ENCODE measurements around the gene SON. TPM values are rescaled to one million over a fixed set of nuclear protein-coding genes. Genes with fewer than 3 reads are reported as not detected.

The SON gene
- total RNA-seq, 2 experiments from 2014 or later, result 420 to 438 TPM

DNA sequence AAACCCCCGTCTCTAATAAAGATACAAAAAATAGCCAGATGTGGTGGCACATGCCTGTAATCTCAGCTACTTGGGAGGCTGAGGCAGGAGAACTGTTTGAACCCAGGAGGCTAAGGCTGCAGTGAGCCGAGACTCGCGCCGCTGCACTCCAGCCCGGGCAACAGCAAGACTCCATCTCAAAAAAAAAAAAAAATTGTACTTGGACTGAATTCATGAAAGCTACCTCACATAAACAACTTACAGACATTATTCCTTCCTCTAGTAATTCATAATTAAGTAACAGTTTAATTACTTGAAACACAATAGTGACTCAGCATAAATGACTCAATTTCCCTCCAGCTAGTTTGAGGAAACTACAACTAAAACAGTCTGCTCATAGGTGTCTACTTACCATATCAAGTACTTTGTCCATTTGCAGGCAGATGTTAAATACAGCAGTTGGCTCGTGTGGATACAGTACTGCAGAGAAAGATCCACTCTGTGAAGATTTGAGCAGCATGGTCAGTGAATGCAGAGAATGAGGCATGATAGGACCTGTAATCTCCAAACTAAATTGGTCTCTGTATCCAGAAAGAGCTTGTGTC lies 36.2 kb downstream of the SON start:
- H3K27ac Mint-ChIP-seq, result peak overlapping the region; percentile 24
- intact Hi-C loops (cut with DNase I, micrococcal nuclease), result no loop called here
- Histone ChIP-seq H3K4me1 (ENCODE audit: insufficient read depth, low read length) (no peaks in the 10 kb centered on the region), H3K27me3 (ENCODE audit: control insufficient read depth in 1 of 2, insufficient read depth in 2 of 2, low read length in 2 of 2) (no peaks in the 10 kb centered on the region), H3K36me3 (ENCODE audit: insufficient read depth, low read length) (peaks cover 41% of the 10 kb centered on the region), H3K9me3 (ENCODE audit: control insufficient read depth in 1 of 2, insufficient read depth in 1 of 2, low read length in 2 of 2) (no peaks in the 10 kb centered on the region), H3K27ac (ENCODE audit: low read depth in 1 of 2, low read length in 2 of 2) (no peak overlapping the region), H3K4me3 (ENCODE audit: low read length) (no peak overlapping the region)
- ATAC-seq (ENCODE audit: poor library complexity) (no peak), DNase-seq (no peak)
- CTCF ChIA-PET, result no interaction called here
- POLR2A ChIA-PET, result interaction anchor here (1.6 kb wide), 1 partner anchor 9 kb away, joined by 9 read pairs; the partner anchor contains the start of gene DONSON
- no peaks in the 10 kb centered on the region for H3K27me3 Mint-ChIP-seq
- H3K4me3 Mint-ChIP-seq, result no peak overlapping the region
- H3K4me1 Mint-ChIP-seq (ENCODE audit: low read depth), result no peaks in the 10 kb centered on the region
- TF ChIP-seq, protein P1, sequence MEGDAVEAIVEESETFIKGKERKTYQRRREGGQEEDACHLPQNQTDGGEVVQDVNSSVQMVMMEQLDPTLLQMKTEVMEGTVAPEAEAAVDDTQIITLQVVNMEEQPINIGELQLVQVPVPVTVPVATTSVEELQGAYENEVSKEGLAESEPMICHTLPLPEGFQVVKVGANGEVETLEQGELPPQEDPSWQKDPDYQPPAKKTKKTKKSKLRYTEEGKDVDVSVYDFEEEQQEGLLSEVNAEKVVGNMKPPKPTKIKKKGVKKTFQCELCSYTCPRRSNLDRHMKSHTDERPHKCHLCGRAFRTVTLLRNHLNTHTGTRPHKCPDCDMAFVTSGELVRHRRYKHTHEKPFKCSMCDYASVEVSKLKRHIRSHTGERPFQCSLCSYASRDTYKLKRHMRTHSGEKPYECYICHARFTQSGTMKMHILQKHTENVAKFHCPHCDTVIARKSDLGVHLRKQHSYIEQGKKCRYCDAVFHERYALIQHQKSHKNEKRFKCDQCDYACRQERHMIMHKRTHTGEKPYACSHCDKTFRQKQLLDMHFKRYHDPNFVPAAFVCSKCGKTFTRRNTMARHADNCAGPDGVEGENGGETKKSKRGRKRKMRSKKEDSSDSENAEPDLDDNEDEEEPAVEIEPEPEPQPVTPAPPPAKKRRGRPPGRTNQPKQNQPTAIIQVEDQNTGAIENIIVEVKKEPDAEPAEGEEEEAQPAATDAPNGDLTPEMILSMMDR (IDR thresholded peaks at IDR 0.05), result no peak
- peaks cover 34% of the 10 kb centered on the region for H3K36me3 Mint-ChIP-seq (ENCODE audit: low read depth)
- H3K9me3 Mint-ChIP-seq, result no peaks in the 10 kb centered on the region

DNA sequence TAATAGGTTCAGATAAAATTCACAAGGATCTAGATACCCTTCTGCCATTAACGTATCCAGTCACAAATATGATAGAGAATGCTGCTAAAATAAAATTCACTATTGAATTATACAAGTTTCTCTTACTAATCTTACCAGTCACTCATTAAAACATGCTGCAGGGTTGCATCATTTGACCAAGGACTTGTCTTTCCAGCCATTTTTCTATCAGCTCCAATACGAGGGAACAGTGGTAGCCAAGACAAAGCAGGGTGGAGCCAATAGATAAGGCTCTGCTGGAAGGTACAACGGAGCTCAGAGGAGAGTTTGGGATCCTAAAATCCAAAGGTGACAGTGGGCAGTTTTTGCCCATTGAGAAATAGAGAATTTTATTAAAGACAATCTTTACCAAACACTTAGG lies 41.6 kb downstream of the SON start:
- CTCF ChIA-PET, result interaction anchor here (1.0 to 1.3 kb wide), 2 partner anchors 21 to 25 kb away, joined by 3 to 5 read pairs; no protein-coding TSS in a partner anchor
- POLR2A ChIA-PET, result no interaction called here

DNA sequence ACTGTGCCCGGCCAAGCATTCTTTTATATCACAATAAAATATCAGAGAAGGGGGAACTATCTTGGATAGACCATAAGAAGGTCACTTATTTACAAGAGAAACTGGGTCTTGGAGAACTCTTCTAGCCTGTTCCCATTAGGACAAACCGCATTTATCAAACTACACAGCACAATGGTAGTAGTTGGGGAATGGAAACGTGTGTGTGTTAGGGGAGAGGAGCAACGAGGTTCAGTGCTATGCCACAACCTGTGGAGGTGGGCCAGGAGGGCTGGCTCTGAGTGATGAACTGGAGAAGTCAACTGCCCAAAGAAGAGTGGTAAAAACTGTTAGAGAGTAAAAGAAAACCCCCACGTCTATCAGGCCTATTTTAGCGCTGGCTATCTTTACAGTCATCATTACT lies 44.1 kb downstream of the SON start:
- no peak for DNase-seq
- H3K27ac Mint-ChIP-seq, result no peak overlapping the region
- ChIA-PET CTCF (no interaction called here), POLR2A (interaction anchor here (1.2 kb wide), 1 partner anchor 13 kb away, joined by 3 read pairs; no protein-coding TSS in a partner anchor)
- Histone ChIP-seq H3K27me3 (ENCODE audit: control insufficient read depth in 1 of 2, insufficient read depth in 2 of 2, low read length in 2 of 2) (no peaks in the 10 kb centered on the region), H3K36me3 (ENCODE audit: insufficient read depth, low read length) (no peaks in the 10 kb centered on the region), H3K4me1 (ENCODE audit: insufficient read depth, low read length) (peaks cover 11% of the 10 kb centered on the region), H3K27ac (ENCODE audit: low read depth in 1 of 2, low read length in 2 of 2) (no peak overlapping the region), H3K4me3 (ENCODE audit: low read length) (no peak overlapping the region), H3K9me3 (ENCODE audit: control insufficient read depth in 1 of 2, insufficient read depth in 1 of 2, low read length in 2 of 2) (no peaks in the 10 kb centered on the region)
- intact Hi-C loops (cut with DNase I, micrococcal nuclease), result loop anchor here (5.0 kb wide), 2 partner anchors 45 to 95 kb away; partner anchors contain the start of genes DNAJC28 (in 1 of the 2), GART (in 1 of the 2) and SON (in 1 of the 2)
- no peaks in the 10 kb centered on the region for H3K27me3 Mint-ChIP-seq
- no peaks in the 10 kb centered on the region for H3K36me3 Mint-ChIP-seq (ENCODE audit: low read depth)
- TF ChIP-seq, protein P1 (IDR thresholded peaks at IDR 0.05), result no peak
- no peaks in the 10 kb centered on the region for H3K9me3 Mint-ChIP-seq
- H3K4me1 Mint-ChIP-seq (ENCODE audit: low read depth), result peaks cover 10% of the 10 kb centered on the region
- peak overlapping the region; percentile 71 for H3K4me3 Mint-ChIP-seq
- no peak for ATAC-seq (ENCODE audit: poor library complexity)

More for the DNA sequence above, 41.6 kb downstream of the SON start:
- Histone ChIP-seq H3K36me3 (ENCODE audit: insufficient read depth, low read length) (no peaks in the 10 kb centered on the region), H3K9me3 (ENCODE audit: control insufficient read depth in 1 of 2, insufficient read depth in 1 of 2, low read length in 2 of 2) (no peaks in the 10 kb centered on the region), H3K27me3 (ENCODE audit: control insufficient read depth in 1 of 2, insufficient read depth in 2 of 2, low read length in 2 of 2) (no peaks in the 10 kb centered on the region), H3K4me3 (ENCODE audit: low read length) (no peak overlapping the region), H3K27ac (ENCODE audit: low read depth in 1 of 2, low read length in 2 of 2) (no peak overlapping the region), H3K4me1 (ENCODE audit: insufficient read depth, low read length) (peaks cover 11% of the 10 kb centered on the region)
- Mint-ChIP-seq H3K27me3 (no peaks in the 10 kb centered on the region), H3K27ac (no peak overlapping the region), H3K9me3 (no peaks in the 10 kb centered on the region), H3K4me3 (peak overlapping the region; percentile 11), H3K4me1 (ENCODE audit: low read depth) (peaks cover 8% of the 10 kb centered on the region), H3K36me3 (ENCODE audit: low read depth) (no peaks in the 10 kb centered on the region)
- no peak for DNase-seq
- intact Hi-C loops (cut with DNase I, micrococcal nuclease), result no loop called here
- TF ChIP-seq, protein P1 (IDR thresholded peaks at IDR 0.05), result no peak
- ATAC-seq (ENCODE audit: poor library complexity), result no peak
